Activated CD4-positive, alpha-beta T cell treated with anti-CD3 and anti-CD28 coated beads, Interleukin-2, amount 10 ng/mL, durations not matched to agents 24 days and 14 days (primary cell): ENCODE data around the gene UGT1A6. TPM values are rescaled to one million over a fixed set of nuclear protein-coding genes. Genes with fewer than 3 reads are reported as not detected.

Experiments
- DNase-seq: peaks from one replicate; pipeline ENCODE4 v3.0.0; 2022
- H3K27ac Mint-ChIP-seq: one replicate; pipeline ENCODE4 v1.8.0; 2022; ENCODE audit warnings: mild to moderate bottlenecking, mixed read lengths
- H3K27me3 Mint-ChIP-seq: one replicate; pipeline ENCODE4 v1.8.0; 2022; ENCODE audit warnings: mixed read lengths
- H3K36me3 Mint-ChIP-seq: one replicate; pipeline ENCODE4 v1.8.0; 2022; ENCODE audit warnings: low read depth, mild to moderate bottlenecking, mixed read lengths
- H3K4me1 Mint-ChIP-seq: one replicate; pipeline ENCODE4 v1.8.0; 2021; ENCODE audit warnings: mixed read lengths
- H3K4me3 Mint-ChIP-seq: one replicate; pipeline ENCODE4 v1.8.0; 2022; ENCODE audit warnings: mild to moderate bottlenecking, moderate library complexity, mixed read lengths
- H3K9me3 Mint-ChIP-seq: one replicate; pipeline ENCODE4 v1.8.0; 2021; ENCODE audit warnings: mixed read lengths
- intact Hi-C: fragments of 100-400 bp; cut with micrococcal nuclease; formaldehyde crosslinking; loops from one replicate; pipeline ENCODE4 v1.15.1; 2023
- total RNA-seq: library from RNA; stranded (reverse); gene quantifications from 2 replicates; pipeline ENCODE4 v1.2.3, GENCODE V29; 2022

UGT1A6 gene
- total RNA-seq, 1 donor from 2014 or later = not detected

DNA sequence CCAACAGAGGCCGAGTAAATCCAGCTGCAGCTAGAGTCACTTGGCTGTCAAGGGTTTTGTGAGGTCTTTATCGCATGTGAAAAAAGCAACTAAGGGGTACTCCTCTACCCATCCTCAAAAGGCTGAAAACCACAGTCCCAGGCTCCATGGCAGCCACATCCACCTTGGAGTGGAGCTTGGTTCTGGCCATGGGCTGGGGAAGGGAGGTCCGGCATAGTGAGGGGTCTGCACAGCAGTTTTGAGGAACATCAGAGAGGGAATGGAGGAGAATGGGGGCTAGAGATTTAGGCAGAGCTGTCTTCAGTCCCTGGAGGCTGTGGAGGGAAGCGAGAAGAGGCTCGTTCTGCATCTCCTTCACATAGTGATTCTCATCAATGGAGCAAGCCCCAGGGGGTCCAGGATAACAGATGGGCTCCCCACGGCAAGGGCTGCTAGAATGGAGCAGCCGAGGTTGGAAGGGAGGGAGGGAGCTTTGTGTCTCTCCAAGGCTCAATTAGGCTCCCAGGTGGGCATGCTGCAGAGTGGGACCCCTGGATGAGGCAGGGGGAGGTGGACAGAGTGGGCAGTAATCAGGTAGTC, 106.5 kb downstream of the UGT1A6 start:
- no peak for DNase-seq
- no peaks in the 10 kb centered on the region for H3K9me3 Mint-ChIP-seq
- intact Hi-C loops = no loop called here
- no peaks in the 10 kb centered on the region for H3K4me1 Mint-ChIP-seq
- no peaks in the 10 kb centered on the region for H3K27me3 Mint-ChIP-seq
- no peak overlapping the region for H3K4me3 Mint-ChIP-seq
- H3K36me3 Mint-ChIP-seq = no peaks in the 10 kb centered on the region
- no peak overlapping the region for H3K27ac Mint-ChIP-seq

DNA sequence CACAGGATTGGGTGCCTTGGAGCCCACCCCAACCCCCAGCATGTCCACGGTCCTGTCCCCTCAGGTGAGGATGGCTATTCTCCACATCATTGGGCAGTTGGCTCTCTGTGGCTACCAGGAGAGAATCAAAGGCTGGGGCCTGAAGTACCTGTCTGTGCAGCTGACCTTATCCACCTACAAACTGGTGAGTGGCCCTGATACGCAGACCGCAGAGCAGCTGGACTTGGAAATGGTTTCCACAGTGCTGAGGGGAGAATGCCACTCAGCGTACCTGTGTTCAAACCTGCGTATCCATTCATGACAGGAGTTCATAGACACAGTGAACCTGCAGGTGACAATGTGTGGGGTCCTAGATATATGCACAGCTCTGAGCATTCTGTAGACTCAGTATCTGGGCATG, 107.0 kb downstream of the UGT1A6 start:
- no peaks in the 10 kb centered on the region for H3K4me1 Mint-ChIP-seq
- DNase-seq = no peak
- intact Hi-C loops = no loop called here

DNA sequence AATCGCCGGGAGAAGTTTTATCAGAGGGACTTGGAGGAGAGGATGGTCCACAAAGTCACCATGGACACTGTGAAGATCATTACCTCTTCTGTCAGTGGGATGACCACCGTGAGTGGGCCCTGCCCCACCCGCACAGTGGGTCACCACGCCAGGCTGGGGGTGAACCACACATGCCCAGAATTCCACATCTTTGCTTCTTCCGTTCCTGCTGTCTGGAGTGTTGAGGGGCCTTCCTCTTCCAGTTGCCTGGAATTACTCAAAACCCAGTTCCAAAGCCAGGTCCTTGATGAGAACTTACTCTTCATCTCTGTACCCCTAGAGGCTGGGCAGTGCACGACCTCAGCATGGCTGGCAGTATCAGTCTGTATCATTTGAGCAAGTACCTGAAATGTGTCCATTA, 107.5 kb downstream of the UGT1A6 start:
- intact Hi-C loops = no loop called here
- H3K9me3 Mint-ChIP-seq = no peaks in the 10 kb centered on the region
- H3K4me3 Mint-ChIP-seq = no peak overlapping the region
- H3K36me3 Mint-ChIP-seq = no peaks in the 10 kb centered on the region
- peaks cover 2% of the 10 kb centered on the region for H3K27me3 Mint-ChIP-seq
- no peak for DNase-seq
- H3K4me1 Mint-ChIP-seq = no peaks in the 10 kb centered on the region
- no peak overlapping the region for H3K27ac Mint-ChIP-seq

More for the DNA sequence above, 107.0 kb downstream of the UGT1A6 start:
- H3K4me3 Mint-ChIP-seq = no peak overlapping the region
- no peaks in the 10 kb centered on the region for H3K9me3 Mint-ChIP-seq
- no peaks in the 10 kb centered on the region for H3K27me3 Mint-ChIP-seq
- H3K27ac Mint-ChIP-seq = no peak overlapping the region
- H3K36me3 Mint-ChIP-seq = no peaks in the 10 kb centered on the region

DNA sequence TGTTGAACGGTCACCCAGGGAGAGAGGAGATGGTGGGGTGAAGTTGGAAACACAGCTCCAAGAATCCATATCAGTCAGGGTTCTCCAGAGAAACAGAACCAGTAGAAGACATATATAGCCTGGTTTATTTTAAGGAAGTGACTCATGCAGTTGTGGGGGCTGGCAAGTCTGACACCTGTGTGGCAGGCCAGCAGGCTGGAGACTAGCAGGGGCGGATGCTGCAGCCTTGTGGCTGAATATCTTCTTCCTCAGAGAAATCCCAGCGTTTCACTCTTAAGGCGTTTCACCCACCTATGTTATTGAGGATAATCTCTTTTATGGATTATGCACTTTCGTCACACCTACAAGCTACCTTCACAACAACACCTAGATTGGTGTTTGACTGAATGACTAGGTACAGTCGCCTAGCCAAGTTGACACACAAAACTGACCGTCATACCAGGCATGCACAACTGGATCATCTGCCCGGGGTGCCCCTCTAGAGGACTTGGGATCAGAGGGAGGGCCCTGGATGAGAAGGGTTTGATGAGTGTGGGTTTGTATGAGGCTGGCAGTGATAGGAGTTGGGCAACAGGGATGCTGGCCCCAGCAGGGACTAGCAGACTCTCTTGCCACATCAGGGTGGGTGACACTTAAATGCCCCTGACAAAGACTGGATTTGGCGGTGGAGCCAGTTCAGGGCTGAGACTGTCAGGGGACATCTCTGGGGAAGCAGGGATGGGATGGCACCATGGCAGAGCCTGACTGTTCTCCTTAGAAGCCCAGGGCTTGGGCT, 108.9 kb downstream of the UGT1A6 start:
- no peak overlapping the region for H3K27ac Mint-ChIP-seq
- H3K9me3 Mint-ChIP-seq = no peaks in the 10 kb centered on the region
- intact Hi-C loops = no loop called here
- H3K4me3 Mint-ChIP-seq = no peak overlapping the region
- no peak for DNase-seq
- H3K27me3 Mint-ChIP-seq = peaks cover 2% of the 10 kb centered on the region
- no peaks in the 10 kb centered on the region for H3K4me1 Mint-ChIP-seq
- H3K36me3 Mint-ChIP-seq = no peaks in the 10 kb centered on the region

DNA sequence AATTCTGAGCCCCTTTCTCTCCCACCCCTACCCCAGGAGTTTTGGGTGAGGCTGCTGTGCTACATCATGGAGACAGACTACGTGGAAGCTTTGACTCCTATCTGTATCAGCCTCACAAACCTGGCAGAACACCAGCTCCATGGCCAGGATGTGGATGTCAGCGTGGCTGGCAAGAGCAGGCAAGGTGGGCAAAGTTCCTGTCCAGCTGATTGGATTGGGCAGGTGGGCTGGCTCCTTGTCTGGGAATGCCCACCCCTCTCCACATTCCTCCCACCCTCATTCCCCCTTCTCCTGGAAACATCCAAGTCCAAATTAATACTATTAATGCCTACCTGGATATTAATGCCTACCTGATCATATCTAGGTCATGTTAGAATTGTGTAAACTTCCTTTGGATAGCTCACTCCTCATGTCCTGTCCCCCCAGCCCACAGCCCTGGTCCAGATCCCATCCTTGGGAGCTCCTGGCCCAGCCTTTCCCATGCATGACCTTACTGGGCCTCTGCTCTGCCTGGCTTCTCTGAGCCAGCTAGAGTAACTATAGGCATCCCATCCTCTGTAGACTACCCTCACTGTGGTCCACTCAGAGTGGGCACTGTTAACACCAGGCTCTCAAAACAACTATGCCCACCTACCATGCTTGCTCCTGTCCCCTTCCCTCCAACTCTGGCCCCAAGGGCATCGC, 109.6 kb downstream of the UGT1A6 start:
- peaks cover 2% of the 10 kb centered on the region for H3K27me3 Mint-ChIP-seq
- H3K4me3 Mint-ChIP-seq = no peak overlapping the region
- intact Hi-C loops = no loop called here
- no peaks in the 10 kb centered on the region for H3K4me1 Mint-ChIP-seq
- DNase-seq = no peak
- H3K9me3 Mint-ChIP-seq = no peaks in the 10 kb centered on the region
- H3K27ac Mint-ChIP-seq = no peak overlapping the region
- H3K36me3 Mint-ChIP-seq = no peaks in the 10 kb centered on the region

DNA sequence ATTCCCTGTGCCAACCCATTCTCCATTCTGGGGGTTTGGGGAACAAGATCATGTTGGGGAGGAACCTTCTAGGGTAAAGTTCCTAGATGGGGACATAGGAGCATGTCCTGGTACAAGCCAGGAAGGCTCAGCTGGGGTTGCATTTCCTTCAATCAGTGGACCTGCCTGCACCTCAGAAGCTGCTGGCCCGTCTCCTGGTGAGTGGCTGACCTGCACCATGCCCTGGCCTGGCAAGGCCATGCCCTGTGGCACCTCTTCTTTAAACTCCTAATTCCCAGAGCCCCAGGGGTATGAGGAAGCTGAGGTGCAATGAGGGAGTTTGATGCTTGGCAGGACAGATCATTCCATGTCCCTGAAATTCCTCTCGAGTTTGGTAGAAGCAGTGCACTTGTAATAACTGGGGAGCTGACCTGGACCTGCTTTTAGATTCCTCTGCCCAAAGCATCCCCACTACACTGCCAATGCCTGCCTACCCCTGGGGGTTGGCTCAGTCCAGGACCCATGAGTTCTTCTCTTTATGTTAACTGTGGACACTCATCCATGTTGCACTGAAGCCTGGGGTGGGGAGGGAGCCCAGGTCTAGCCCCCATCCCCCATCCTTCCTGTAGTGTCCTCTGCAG, 110.7 kb downstream of the UGT1A6 start:
- Mint-ChIP-seq H3K36me3 (no peaks in the 10 kb centered on the region), H3K27me3 (peaks cover 2% of the 10 kb centered on the region), H3K4me3 (no peak overlapping the region), H3K27ac (no peak overlapping the region), H3K4me1 (no peaks in the 10 kb centered on the region), H3K9me3 (no peaks in the 10 kb centered on the region)
- no peak for DNase-seq
- intact Hi-C loops = no loop called here

DNA sequence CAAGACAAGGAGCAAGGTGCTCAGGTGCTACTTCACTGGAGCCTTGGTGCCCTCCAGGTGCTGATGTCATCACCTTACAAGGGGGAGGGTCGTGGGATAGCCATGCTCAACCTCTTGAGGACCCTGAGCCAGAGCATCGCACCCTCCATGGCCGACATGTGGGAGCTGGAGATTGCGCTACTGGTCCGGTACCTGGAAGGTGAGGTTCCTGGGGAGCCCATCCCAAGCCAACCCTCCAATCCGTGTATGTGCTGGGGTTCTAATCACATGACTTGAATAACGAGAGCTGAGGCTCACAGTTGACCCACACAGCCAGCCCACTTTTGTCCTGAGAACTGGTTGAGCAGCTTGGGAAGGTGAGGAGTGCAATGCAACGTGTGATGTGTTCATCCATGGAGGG, 111.3 kb downstream of the UGT1A6 start:
- intact Hi-C loops = no loop called here
- no peak for DNase-seq
- Mint-ChIP-seq H3K27me3 (peaks cover 2% of the 10 kb centered on the region), H3K27ac (no peak overlapping the region), H3K36me3 (no peaks in the 10 kb centered on the region), H3K4me1 (no peaks in the 10 kb centered on the region), H3K9me3 (no peaks in the 10 kb centered on the region), H3K4me3 (no peak overlapping the region)

DNA sequence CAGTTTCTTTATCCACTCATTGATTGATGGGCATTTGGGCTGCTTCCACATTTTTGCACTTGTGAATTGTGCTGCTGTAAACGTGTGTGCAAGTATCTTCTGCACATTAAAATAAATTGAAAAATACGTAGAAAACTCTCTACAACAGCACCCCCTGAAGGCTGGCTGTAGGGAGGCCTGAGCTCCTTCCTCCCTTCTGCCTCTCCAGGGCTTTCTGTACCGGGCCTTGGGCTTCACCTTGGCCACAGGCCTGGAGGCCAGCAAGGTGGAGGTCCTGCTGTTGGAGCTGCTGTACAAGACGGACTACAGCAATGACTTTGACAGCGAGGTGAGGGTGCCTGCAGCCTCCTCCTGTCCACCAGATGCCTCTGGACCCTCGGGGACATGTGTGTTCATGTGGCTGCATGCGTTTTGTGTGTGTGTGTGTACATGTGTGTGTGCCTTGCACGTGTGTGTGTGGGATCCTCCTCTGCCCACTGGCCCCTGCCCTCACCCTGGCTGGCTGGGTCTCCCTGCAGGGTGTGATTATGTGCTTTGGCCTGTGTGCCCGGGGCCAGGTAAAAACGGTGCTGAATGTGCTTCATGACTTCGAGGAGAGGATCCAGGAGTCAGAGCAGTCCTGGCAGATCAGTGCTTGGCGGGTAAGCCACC, 114.7 kb downstream of the UGT1A6 start:
- DNase-seq = no peak
- H3K9me3 Mint-ChIP-seq = no peaks in the 10 kb centered on the region

DNA sequence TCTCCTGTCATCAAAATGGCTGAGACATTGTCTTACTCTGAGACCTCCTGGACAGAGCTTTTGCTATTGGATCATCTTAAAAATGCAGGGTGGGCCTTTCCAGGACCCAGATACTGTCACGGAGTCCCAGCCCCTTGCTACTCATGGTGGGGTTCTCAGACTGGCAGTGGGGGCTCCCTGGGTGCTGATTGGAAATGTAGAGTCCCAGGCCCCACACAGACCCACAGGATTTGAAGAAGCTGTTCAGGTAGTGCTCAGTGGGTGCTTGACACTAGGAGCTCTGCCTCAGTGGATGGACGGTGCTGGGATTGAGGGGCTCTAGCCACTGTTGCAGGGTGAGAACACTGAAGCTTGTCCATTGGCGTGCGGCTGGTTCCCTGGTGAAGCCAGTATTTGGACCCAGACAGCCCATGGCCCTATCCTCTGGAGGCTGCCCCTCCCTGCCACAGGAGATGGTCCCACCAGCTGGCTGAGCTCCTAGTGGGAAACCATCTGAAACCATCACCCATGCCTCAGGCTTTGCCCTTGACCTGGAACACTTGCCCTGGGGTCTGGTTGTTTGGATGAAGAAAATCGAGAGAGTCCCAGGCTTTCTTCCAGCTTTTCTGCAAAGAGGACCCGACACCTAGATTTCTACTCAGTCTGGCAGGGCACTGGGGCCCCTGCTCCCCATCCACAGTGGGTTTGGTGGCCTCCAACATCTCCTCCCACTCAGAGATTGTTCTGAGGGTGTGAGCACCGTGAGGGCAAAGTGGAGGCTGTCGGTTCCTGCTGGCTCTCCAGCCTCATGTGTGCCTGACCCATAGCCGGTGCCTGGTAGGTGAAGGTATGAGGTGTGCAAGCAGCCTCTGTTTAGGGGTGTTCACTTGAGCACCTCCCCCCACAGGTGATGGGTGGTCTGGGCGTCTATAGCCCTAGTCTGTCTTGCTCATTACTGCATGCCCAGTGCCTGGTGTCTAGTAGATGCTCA, 115.6 kb downstream of the UGT1A6 start:
- no peak overlapping the region for H3K4me3 Mint-ChIP-seq
- DNase-seq = no peak
- intact Hi-C loops = no loop called here
- no peaks in the 10 kb centered on the region for H3K36me3 Mint-ChIP-seq
- H3K27me3 Mint-ChIP-seq = peaks cover 4% of the 10 kb centered on the region
- H3K27ac Mint-ChIP-seq = no peak overlapping the region
- no peaks in the 10 kb centered on the region for H3K4me1 Mint-ChIP-seq
- no peaks in the 10 kb centered on the region for H3K9me3 Mint-ChIP-seq

More for the DNA sequence above, 114.7 kb downstream of the UGT1A6 start:
- H3K27ac Mint-ChIP-seq = no peak overlapping the region
- no peaks in the 10 kb centered on the region for H3K4me1 Mint-ChIP-seq
- no peaks in the 10 kb centered on the region for H3K36me3 Mint-ChIP-seq
- H3K4me3 Mint-ChIP-seq = no peak overlapping the region
- H3K27me3 Mint-ChIP-seq = peaks cover 4% of the 10 kb centered on the region
- intact Hi-C loops = no loop called here

DNA sequence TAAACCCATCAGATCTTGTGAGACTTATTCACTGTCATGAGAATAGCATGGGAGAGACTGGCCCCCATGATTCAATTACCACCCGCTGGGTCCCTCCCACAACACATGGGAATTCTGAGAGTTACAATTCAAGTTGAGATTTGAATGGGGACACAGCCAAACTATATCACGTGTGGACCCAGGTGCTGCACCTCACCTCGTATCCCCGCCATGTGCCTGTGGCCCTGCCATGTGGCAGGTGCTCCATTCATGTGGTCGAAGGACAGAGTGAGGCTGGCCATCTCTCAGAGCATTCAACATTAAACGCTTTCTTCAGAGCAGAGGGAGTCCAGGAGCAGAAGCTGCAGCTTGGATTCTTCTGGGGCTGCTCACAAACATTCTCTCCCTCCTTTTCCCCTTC, 117.7 kb downstream of the UGT1A6 start:
- Mint-ChIP-seq H3K9me3 (no peaks in the 10 kb centered on the region), H3K27me3 (peaks cover 8% of the 10 kb centered on the region), H3K4me1 (no peaks in the 10 kb centered on the region), H3K27ac (no peak overlapping the region), H3K36me3 (no peaks in the 10 kb centered on the region), H3K4me3 (no peak overlapping the region)
- no peak for DNase-seq
- intact Hi-C loops = no loop called here

DNA sequence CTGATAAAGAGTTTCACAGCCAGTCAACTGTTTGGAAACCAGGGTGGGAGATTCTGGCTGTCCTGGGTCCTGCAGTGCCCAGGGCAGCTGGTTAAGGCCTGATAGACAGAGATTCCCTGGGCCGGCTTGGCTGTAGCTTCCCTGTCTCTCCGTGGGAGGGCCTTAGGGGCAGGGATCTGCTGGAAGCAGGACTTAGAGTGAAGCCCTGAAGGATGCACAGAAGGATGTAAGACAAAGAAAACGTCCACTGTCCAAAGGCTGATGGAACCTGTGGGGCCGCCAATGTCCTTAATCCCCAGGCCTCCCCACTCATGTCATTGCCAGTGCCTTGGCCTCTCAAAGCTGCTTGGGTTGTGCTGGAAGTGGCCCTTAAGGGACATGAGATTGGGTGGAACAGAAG, 118.4 kb downstream of the UGT1A6 start:
- H3K36me3 Mint-ChIP-seq = no peaks in the 10 kb centered on the region
- H3K27ac Mint-ChIP-seq = no peak overlapping the region
- DNase-seq = no peak
- peaks cover 9% of the 10 kb centered on the region for H3K27me3 Mint-ChIP-seq
- no peaks in the 10 kb centered on the region for H3K4me1 Mint-ChIP-seq
- intact Hi-C loops = no loop called here
- no peaks in the 10 kb centered on the region for H3K9me3 Mint-ChIP-seq
- no peak overlapping the region for H3K4me3 Mint-ChIP-seq

DNA sequence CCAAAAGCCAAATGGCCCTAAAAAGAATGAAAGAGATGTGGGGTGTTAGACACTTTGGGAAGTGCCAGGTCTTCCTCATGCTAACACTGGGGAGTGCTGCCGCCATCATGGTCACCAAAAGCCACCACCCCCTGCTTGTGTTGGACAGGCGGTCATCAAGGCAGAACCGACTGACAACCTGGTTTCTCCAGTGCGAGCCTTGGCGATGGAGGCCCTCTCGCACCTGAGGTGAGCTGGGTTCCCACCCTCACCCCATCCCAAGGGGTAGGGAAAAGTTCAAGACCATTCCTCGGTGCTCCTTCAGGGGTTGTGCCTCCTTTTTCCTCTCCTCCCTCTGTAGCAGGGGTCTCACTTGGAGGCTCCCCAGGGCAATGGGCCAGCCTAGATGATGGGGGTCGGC, 119.0 kb downstream of the UGT1A6 start:
- Mint-ChIP-seq H3K36me3 (no peaks in the 10 kb centered on the region), H3K9me3 (no peaks in the 10 kb centered on the region), H3K4me3 (no peak overlapping the region), H3K27me3 (peaks cover 12% of the 10 kb centered on the region), H3K4me1 (no peaks in the 10 kb centered on the region), H3K27ac (no peak overlapping the region)
- DNase-seq = no peak
- intact Hi-C loops = no loop called here
